Measurements from ENCODE around the gene VTN. TPM values are rescaled to one million over a fixed set of nuclear protein-coding genes. Genes with fewer than 3 reads are reported as not detected.

VTN gene
- total and polyA plus RNA-seq, 4 donors, result 0.40 to 2.5 (median 1.6) TPM

GRCh38 chr17:28318759-28319597 is 51.1 kb downstream of the VTN start, which contains the start of gene TMEM97:
Gene TMEM97 (plus strand): TSS chr17:28319200. CDS start chr17:28319240, 40 bp downstream.
- Histone ChIP-seq H3K9ac (ENCODE audit: insufficient read depth in 1 of 2, low read length in 2 of 2) (peak within 1 kb of the TSS; percentile 84 to 88), H3K27me3 (ENCODE audit: control insufficient read depth in 3 of 3, insufficient read depth in 3 of 3, low read length in 2 of 3) (peaks cover 0 to 3% (median 2%) of the 10 kb centered on the region in 3 donors), H3K9me3 (ENCODE audit: control insufficient read depth in 4 of 4, insufficient read depth in 3 of 4, low read length in 3 of 4) (no peaks in the 10 kb centered on the region), H3K4me1 (ENCODE audit: control insufficient read depth in 5 of 5, insufficient read depth in 5 of 5, low read length in 5 of 5) (peaks cover 0 to 20% (median 9%) of the 10 kb centered on the region in 5 donors), H3K4me3 (peak within 1 kb of the TSS; percentile 41), H3K27ac (ENCODE audit: low read depth in 1 of 2, low read length in 1 of 2) (peak within 1 kb of the TSS in 1 of 2 donors; percentile 36), H3K36me3 (ENCODE audit: control insufficient read depth in 4 of 4, insufficient read depth in 4 of 4, low read length in 4 of 4) (no peaks in the 10 kb centered on the region)
- DNase-seq, result peak; percentile 97 to 98 (median 97)
- no peak for TF ChIP-seq CTCF (IDR thresholded peaks at IDR 0.05; ENCODE audit: control extremely low read depth, extremely low read depth)
- peak; percentile 99 for ATAC-seq (ENCODE audit: insufficient read depth, low FRiP score)
- WGBS, 2 donors, result 0 to 1% methylated on average over 70 to 72 of the region's 72 CpGs

GRCh38 chr17:28317966-28318758 is 51.9 kb downstream of the VTN start:
- no peak for TF ChIP-seq CTCF (IDR thresholded peaks at IDR 0.05; ENCODE audit: control extremely low read depth, extremely low read depth)
- no peak for DNase-seq
- peaks cover 0 to 20% (median 9%) of the 10 kb centered on the region in 5 donors for H3K4me1 ChIP-seq (ENCODE audit: control insufficient read depth in 5 of 5, insufficient read depth in 5 of 5, low read length in 5 of 5)
- peak overlapping the region in 1 of 2 donors; percentile 36 for H3K27ac ChIP-seq (ENCODE audit: low read depth in 1 of 2, low read length in 1 of 2)
- WGBS, 2 donors, result 14 to 16% methylated on average over 40 of the region's 40 CpGs
- peaks cover 0 to 3% (median 3%) of the 10 kb centered on the region in 3 donors for H3K27me3 ChIP-seq (ENCODE audit: control insufficient read depth in 3 of 3, insufficient read depth in 3 of 3, low read length in 2 of 3)
- peak overlapping the region; percentile 36 for H3K4me3 ChIP-seq
- peak; percentile 13 for ATAC-seq (ENCODE audit: insufficient read depth, low FRiP score)
- H3K36me3 ChIP-seq (ENCODE audit: control insufficient read depth in 4 of 4, insufficient read depth in 4 of 4, low read length in 4 of 4), result no peaks in the 10 kb centered on the region
- H3K9me3 ChIP-seq (ENCODE audit: control insufficient read depth in 4 of 4, insufficient read depth in 3 of 4, low read length in 3 of 4), result no peaks in the 10 kb centered on the region
- peak overlapping the region in 1 of 2 donors; percentile 63 for H3K9ac ChIP-seq (ENCODE audit: insufficient read depth in 1 of 2, low read length in 2 of 2)

Other genes with a start within 250 kb of the VTN start
- 10 to 100 TPM; 23.5 to 62.6 TPM for gene TMEM97, start 51.1 kb downstream of the VTN start, total RNA-seq
- gene TMEM97, start 51.1 kb downstream of the VTN start, polyA plus RNA-seq, result 10 to 100 TPM; 35.3 to 42.2 TPM
- gene IFT20, start 34.8 kb downstream of the VTN start, total RNA-seq, result 10 to 100 TPM; 29.5 to 36.0 TPM
- 10 to 100 TPM; 35.6 to 74.1 TPM for gene IFT20, start 34.8 kb downstream of the VTN start, polyA plus RNA-seq
- gene TNFAIP1, start 34.5 kb downstream of the VTN start, total RNA-seq, result 10 to 100 TPM; 35.0 to 59.6 TPM
- 10 to 100 TPM; 17.7 to 36.9 TPM for gene TNFAIP1, start 34.5 kb downstream of the VTN start, polyA plus RNA-seq
- 10 to 100 TPM; 38.7 to 82.6 TPM for gene POLDIP2, start 12.8 kb downstream of the VTN start, total RNA-seq
- 10 to 100 TPM; 43.6 to 80.9 TPM for gene POLDIP2, start 12.8 kb downstream of the VTN start, polyA plus RNA-seq
- gene SEBOX, start 5.1 kb downstream of the VTN start, total RNA-seq, result not detected
- not detected for gene SEBOX, start 5.1 kb downstream of the VTN start, polyA plus RNA-seq
- 10 to 100 TPM in 1 of 2 donors, 1 to 10 TPM in 1; 9.3 to 24.6 TPM for gene SARM1, start 1.4 kb upstream of the VTN start, total RNA-seq
- gene SARM1, start 1.4 kb upstream of the VTN start, polyA plus RNA-seq, result 10 to 100 TPM in 1 of 2 donors, 1 to 10 TPM in 1; 9.6 to 10.1 TPM
- 10 to 100 TPM in 1 of 2 donors, 1 to 10 TPM in 1; 4.6 to 23.8 TPM for gene SLC46A1, start 35.9 kb upstream of the VTN start, total RNA-seq
- 10 to 100 TPM in 1 of 2 donors, 1 to 10 TPM in 1; 8.6 to 10.2 TPM for gene SLC46A1, start 35.9 kb upstream of the VTN start, polyA plus RNA-seq
- gene SLC13A2, start 103.3 kb upstream of the VTN start, total RNA-seq, result under 1 TPM in 1 of 2 donors, not detected in 1; 0.15 TPM
- gene SLC13A2, start 103.3 kb upstream of the VTN start, polyA plus RNA-seq, result under 1 TPM; 0.02 to 0.06 TPM
- under 1 TPM in 1 of 2 donors, not detected in 1; 0.25 TPM for gene FOXN1, start 136.0 kb upstream of the VTN start, total RNA-seq
- gene FOXN1, start 136.0 kb upstream of the VTN start, polyA plus RNA-seq, result under 1 TPM; 0.13 to 0.18 TPM
- 10 to 100 TPM; 29.2 to 34.2 TPM for gene UNC119, start 182.3 kb upstream of the VTN start, total RNA-seq
- gene UNC119, start 182.3 kb upstream of the VTN start, polyA plus RNA-seq, result 10 to 100 TPM; 19.0 to 40.0 TPM
- 10 to 100 TPM; 43.2 to 71.3 TPM for gene PIGS, start 201.2 kb upstream of the VTN start, total RNA-seq
- gene PIGS, start 201.2 kb upstream of the VTN start, polyA plus RNA-seq, result 10 to 100 TPM in 1 of 2 donors, 1 to 10 TPM in 1; 10.0 to 71.9 TPM
- gene ALDOC, start 206.6 kb upstream of the VTN start, total RNA-seq, result 10 to 100 TPM; 21.0 to 40.3 TPM
- gene ALDOC, start 206.6 kb upstream of the VTN start, polyA plus RNA-seq, result 10 to 100 TPM; 15.5 to 52.5 TPM
- 10 to 100 TPM; 10.5 to 15.0 TPM for gene SPAG5, start 228.7 kb upstream of the VTN start, total RNA-seq
- gene SPAG5, start 228.7 kb upstream of the VTN start, polyA plus RNA-seq, result 1 to 10 TPM; 6.3 to 9.9 TPM
- gene RSKR, start 243.9 kb upstream of the VTN start, total RNA-seq, result 10 to 100 TPM; 12.2 to 14.3 TPM
- gene RSKR, start 243.9 kb upstream of the VTN start, polyA plus RNA-seq, result 1 to 10 TPM; 3.9 to 5.5 TPM

All from lung (tissue), 12 donors.